Kidney glomerular epithelial cell (primary cell): ENCODE results near the gene SWT1.

ENCODE experiments used
- DNase-seq: peaks from one replicate; lab custom pipeline; 2025; lab: John Stamatoyannopoulos, UW

The SWT1 gene

GRCh38 chr1:185322636-185323035 is 165.7 kb downstream of the SWT1 start:
- no peak for DNase-seq

GRCh38 chr1:185324118-185324517 is 167.2 kb downstream of the SWT1 start:
- no peak for DNase-seq

- peak; percentile 49 for DNase-seq
Observed at GRCh38 chr1:185325413-185325812, 168.4 kb downstream of the SWT1 start.

- DNase-seq: no peak
Observed at GRCh38 chr1:185328255-185328654, 171.3 kb downstream of the SWT1 start.

GRCh38 chr1:185334182-185334581 is 177.2 kb downstream of the SWT1 start:
- DNase-seq: no peak

- no peak for DNase-seq
Observed at GRCh38 chr1:185337246-185337645, 180.3 kb downstream of the SWT1 start.

- peak; percentile 9 for DNase-seq
Observed at GRCh38 chr1:185338719-185339622, 182.0 kb downstream of the SWT1 start.

GRCh38 chr1:185341196-185341781 is 184.3 kb downstream of the SWT1 start:
- no peak for DNase-seq
